SK-N-MC (cell line): ENCODE measurements around the gene RASSF8.

Experiments used
- EZH2 ChIP-seq: fragments of 200-600 bp; sonication (generic); IDR thresholded peaks from one replicate; pipeline ENCODE4 v1.6.1; 2017; ENCODE audit warnings: antibody characterized with exemption
- FOXP2 ChIP-seq: optimal IDR thresholded peaks from 2 replicates; pipeline ENCODE3; 2011; ENCODE audit warnings: mild to moderate bottlenecking, moderate library complexity; ENCODE audit not compliant: insufficient read depth; ENCODE audit errors: extremely low read length, control extremely low read depth
- POLR2AphosphoS5 ChIP-seq: IDR thresholded peaks from 2 replicates; pipeline ENCODE4 v1.6.1; 2012; ENCODE audit warnings: mild to moderate bottlenecking, low read depth, low read length, borderline replicate concordance

- TF ChIP-seq POLR2AphosphoS5 (no peak), EZH2 (no peak), FOXP2 (no peak)
Measured at GRCh38 chr12:26106347-26106746, 147.9 kb downstream of the RASSF8 start.
